ENCODE measurements around the gene PSAT1. TPM values are rescaled to one million over a fixed set of nuclear protein-coding genes. Genes with fewer than 3 reads are reported as not detected.

PSAT1 gene
- total and polyA plus RNA-seq, 4 donors = 4.0 to 48.4 (median 11.1) TPM

DNA sequence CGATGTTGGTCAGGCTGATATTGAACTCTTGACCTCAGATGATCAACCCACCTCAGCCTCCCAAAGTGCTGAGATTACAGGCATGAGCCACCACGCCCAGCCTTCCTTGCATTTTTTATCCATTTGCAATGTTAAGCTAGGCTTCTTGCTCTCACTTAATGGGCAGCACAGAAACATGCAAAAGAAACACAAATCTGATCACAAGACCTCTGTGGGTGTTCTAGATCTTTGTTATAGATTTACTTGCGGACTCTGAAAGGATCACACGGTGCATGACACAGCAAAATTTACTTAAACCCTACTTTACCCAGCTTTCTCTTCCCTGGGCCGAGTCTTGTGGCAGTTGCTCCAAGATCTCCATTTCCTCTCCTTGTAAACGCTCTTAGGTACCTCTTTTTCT is 71.3 kb downstream of the PSAT1 start:
- no peak for ATAC-seq (ENCODE audit: insufficient read depth, low FRiP score)

DNA sequence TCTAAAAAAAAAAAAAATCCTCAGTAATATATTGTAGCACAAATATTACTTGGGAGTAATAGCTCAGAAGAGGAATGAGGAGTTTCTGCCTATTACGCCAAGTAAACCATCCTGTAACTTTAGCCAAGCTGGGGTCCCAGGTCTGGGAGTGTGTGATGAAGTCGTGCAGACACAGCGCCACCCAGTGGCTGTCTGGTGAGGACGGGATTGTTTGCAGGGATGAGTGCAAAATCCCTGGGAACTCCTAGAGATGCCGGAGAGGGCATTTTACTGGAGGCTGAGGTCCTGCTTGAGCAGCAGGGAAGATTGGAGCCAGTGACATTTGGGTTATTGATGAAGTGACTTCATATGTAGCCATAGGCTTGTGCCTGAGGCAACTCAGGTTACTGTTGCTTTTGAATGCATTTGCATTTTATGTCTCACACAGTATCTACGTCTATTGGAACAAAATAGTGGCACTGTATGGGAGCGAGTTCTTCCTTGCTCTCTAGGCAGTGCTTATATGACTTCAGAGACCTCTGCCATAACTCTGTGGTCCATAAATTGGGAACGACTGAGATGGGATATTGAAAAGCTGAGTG is 72.8 kb downstream of the PSAT1 start:
- Histone ChIP-seq H3K9me3 (ENCODE audit: control insufficient read depth in 4 of 4, insufficient read depth in 3 of 4, low read length in 3 of 4) (peaks cover 0 to 4% (median 0%) of the 10 kb centered on the region in 4 donors), H3K4me1 (ENCODE audit: control insufficient read depth in 5 of 5, insufficient read depth in 5 of 5, low read length in 5 of 5) (no peaks in the 10 kb centered on the region), H3K9ac (ENCODE audit: insufficient read depth in 1 of 2, low read length in 2 of 2) (no peak overlapping the region), H3K36me3 (ENCODE audit: control insufficient read depth in 4 of 4, insufficient read depth in 4 of 4, low read length in 4 of 4) (no peaks in the 10 kb centered on the region), H3K4me3 (no peak overlapping the region), H3K27me3 (ENCODE audit: control insufficient read depth in 3 of 3, insufficient read depth in 3 of 3, low read length in 2 of 3) (peaks cover 0 to 2% (median 0%) of the 10 kb centered on the region in 3 donors), H3K27ac (ENCODE audit: low read depth in 1 of 2, low read length in 1 of 2) (no peak overlapping the region)
- peak; percentile 85 to 91 (median 87) for DNase-seq
- ATAC-seq (ENCODE audit: insufficient read depth, low FRiP score) = peak; percentile 84
- WGBS, 2 donors = 32 to 45% methylated on average over 8 of the region's 8 CpGs
- TF ChIP-seq, protein P1, sequence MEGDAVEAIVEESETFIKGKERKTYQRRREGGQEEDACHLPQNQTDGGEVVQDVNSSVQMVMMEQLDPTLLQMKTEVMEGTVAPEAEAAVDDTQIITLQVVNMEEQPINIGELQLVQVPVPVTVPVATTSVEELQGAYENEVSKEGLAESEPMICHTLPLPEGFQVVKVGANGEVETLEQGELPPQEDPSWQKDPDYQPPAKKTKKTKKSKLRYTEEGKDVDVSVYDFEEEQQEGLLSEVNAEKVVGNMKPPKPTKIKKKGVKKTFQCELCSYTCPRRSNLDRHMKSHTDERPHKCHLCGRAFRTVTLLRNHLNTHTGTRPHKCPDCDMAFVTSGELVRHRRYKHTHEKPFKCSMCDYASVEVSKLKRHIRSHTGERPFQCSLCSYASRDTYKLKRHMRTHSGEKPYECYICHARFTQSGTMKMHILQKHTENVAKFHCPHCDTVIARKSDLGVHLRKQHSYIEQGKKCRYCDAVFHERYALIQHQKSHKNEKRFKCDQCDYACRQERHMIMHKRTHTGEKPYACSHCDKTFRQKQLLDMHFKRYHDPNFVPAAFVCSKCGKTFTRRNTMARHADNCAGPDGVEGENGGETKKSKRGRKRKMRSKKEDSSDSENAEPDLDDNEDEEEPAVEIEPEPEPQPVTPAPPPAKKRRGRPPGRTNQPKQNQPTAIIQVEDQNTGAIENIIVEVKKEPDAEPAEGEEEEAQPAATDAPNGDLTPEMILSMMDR (IDR thresholded peaks at IDR 0.05; ENCODE audit: control extremely low read depth, extremely low read depth) = peak; percentile 49

More for the DNA sequence above, 71.3 kb downstream of the PSAT1 start:
- Histone ChIP-seq H3K4me3 (no peak overlapping the region), H3K4me1 (ENCODE audit: control insufficient read depth in 5 of 5, insufficient read depth in 5 of 5, low read length in 5 of 5) (no peaks in the 10 kb centered on the region), H3K27ac (ENCODE audit: low read depth in 1 of 2, low read length in 1 of 2) (no peak overlapping the region), H3K36me3 (ENCODE audit: control insufficient read depth in 4 of 4, insufficient read depth in 4 of 4, low read length in 4 of 4) (no peaks in the 10 kb centered on the region), H3K9ac (ENCODE audit: insufficient read depth in 1 of 2, low read length in 2 of 2) (no peak overlapping the region), H3K9me3 (ENCODE audit: control insufficient read depth in 4 of 4, insufficient read depth in 3 of 4, low read length in 3 of 4) (peaks cover 0 to 4% (median 0%) of the 10 kb centered on the region in 4 donors), H3K27me3 (ENCODE audit: control insufficient read depth in 3 of 3, insufficient read depth in 3 of 3, low read length in 2 of 3) (peaks cover 0 to 2% (median 0%) of the 10 kb centered on the region in 3 donors)
- 70 to 76% methylated on average over 6 of the region's 6 CpGs for WGBS, 2 donors
- DNase-seq = no peak
- TF ChIP-seq, protein P1 (IDR thresholded peaks at IDR 0.05; ENCODE audit: control extremely low read depth, extremely low read depth) = no peak

DNA sequence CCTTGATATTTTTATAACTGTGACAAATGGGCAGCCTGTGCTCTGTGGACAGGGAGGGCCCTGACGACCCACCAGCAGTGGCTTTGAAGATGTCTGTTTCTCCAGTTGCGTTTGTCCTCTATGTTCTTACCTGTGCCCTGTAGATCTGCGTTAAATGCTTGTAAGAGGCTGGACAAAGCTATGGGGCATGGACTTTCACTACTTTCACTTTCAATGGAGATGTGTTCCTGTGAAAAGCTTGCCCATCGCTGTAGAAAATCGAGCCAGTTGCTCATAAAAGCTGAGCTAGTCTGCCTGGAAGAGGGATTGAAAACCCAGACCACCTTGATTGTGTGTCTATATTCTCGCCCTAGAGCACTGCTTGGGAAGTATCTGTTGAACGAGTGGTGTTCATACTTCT is 74.1 kb downstream of the PSAT1 start:
- 72 to 83% methylated on average over 7 of the region's 7 CpGs for WGBS, 2 donors
- ATAC-seq (ENCODE audit: insufficient read depth, low FRiP score) (no peak), DNase-seq (no peak)
- Histone ChIP-seq H3K9ac (ENCODE audit: insufficient read depth in 1 of 2, low read length in 2 of 2) (no peak overlapping the region), H3K4me3 (no peak overlapping the region), H3K27ac (ENCODE audit: low read depth in 1 of 2, low read length in 1 of 2) (no peak overlapping the region), H3K9me3 (ENCODE audit: control insufficient read depth in 4 of 4, insufficient read depth in 3 of 4, low read length in 3 of 4) (peaks cover 0 to 4% (median 0%) of the 10 kb centered on the region in 4 donors), H3K4me1 (ENCODE audit: control insufficient read depth in 5 of 5, insufficient read depth in 5 of 5, low read length in 5 of 5) (no peaks in the 10 kb centered on the region), H3K36me3 (ENCODE audit: control insufficient read depth in 4 of 4, insufficient read depth in 4 of 4, low read length in 4 of 4) (no peaks in the 10 kb centered on the region), H3K27me3 (ENCODE audit: control insufficient read depth in 3 of 3, insufficient read depth in 3 of 3, low read length in 2 of 3) (peaks cover 0 to 2% (median 0%) of the 10 kb centered on the region in 3 donors)
- TF ChIP-seq, protein P1 (IDR thresholded peaks at IDR 0.05; ENCODE audit: control extremely low read depth, extremely low read depth) = no peak

DNA sequence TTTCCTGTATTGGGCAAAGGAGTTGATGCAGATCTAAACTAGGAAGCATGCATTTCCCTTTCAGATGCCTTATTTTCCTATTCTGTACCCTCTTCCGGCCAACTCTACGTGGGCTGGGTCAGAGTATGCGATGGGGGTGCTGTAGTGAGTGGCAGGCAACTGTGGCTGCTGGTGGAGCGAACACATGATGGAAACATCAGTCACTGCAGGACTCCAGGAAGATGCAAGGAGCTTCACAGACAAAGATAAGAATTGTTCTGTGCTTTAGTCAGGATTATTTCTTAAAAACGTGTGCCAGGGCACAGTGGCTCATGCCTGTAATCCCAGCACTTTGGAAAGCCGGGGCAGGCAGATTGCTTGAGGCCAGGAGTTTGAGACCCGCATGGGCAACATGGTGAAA is 75.1 kb downstream of the PSAT1 start:
- TF ChIP-seq, protein P1 (IDR thresholded peaks at IDR 0.05; ENCODE audit: control extremely low read depth, extremely low read depth) = no peak
- H3K4me3 ChIP-seq = no peak overlapping the region
- H3K9me3 ChIP-seq (ENCODE audit: control insufficient read depth in 4 of 4, insufficient read depth in 3 of 4, low read length in 3 of 4) = peaks cover 0 to 7% (median 0%) of the 10 kb centered on the region in 4 donors
- peaks cover 0 to 2% (median 0%) of the 10 kb centered on the region in 3 donors for H3K27me3 ChIP-seq (ENCODE audit: control insufficient read depth in 3 of 3, insufficient read depth in 3 of 3, low read length in 2 of 3)
- DNase-seq = no peak
- H3K9ac ChIP-seq (ENCODE audit: insufficient read depth in 1 of 2, low read length in 2 of 2) = no peak overlapping the region
- no peak for ATAC-seq (ENCODE audit: insufficient read depth, low FRiP score)
- 49 to 53% methylated on average over 7 of the region's 7 CpGs for WGBS, 2 donors
- no peak overlapping the region for H3K27ac ChIP-seq (ENCODE audit: low read depth in 1 of 2, low read length in 1 of 2)
- H3K36me3 ChIP-seq (ENCODE audit: control insufficient read depth in 4 of 4, insufficient read depth in 4 of 4, low read length in 4 of 4) = no peaks in the 10 kb centered on the region
- H3K4me1 ChIP-seq (ENCODE audit: control insufficient read depth in 5 of 5, insufficient read depth in 5 of 5, low read length in 5 of 5) = no peaks in the 10 kb centered on the region
